MM.1S (cell line): ENCODE data around the gene BCL2L1.

ENCODE experiments used
- EZH2 ChIP-seq: fragments of 300-600 bp; sonication (generic); optimal IDR thresholded peaks from 2 replicates; pipeline ENCODE3; 2017; ENCODE audit warnings: low read depth, mild to moderate bottlenecking, antibody characterized with exemption, low read length, mixed read lengths
- TF ChIP-seq, protein P1 (sequence below): fragments of 300-600 bp; sonication (generic); IDR thresholded peaks from 2 replicates; pipeline ENCODE4 v1.5.1; 2016; ENCODE audit warnings: antibody characterized with exemption, low read length, mixed read lengths

DNA sequence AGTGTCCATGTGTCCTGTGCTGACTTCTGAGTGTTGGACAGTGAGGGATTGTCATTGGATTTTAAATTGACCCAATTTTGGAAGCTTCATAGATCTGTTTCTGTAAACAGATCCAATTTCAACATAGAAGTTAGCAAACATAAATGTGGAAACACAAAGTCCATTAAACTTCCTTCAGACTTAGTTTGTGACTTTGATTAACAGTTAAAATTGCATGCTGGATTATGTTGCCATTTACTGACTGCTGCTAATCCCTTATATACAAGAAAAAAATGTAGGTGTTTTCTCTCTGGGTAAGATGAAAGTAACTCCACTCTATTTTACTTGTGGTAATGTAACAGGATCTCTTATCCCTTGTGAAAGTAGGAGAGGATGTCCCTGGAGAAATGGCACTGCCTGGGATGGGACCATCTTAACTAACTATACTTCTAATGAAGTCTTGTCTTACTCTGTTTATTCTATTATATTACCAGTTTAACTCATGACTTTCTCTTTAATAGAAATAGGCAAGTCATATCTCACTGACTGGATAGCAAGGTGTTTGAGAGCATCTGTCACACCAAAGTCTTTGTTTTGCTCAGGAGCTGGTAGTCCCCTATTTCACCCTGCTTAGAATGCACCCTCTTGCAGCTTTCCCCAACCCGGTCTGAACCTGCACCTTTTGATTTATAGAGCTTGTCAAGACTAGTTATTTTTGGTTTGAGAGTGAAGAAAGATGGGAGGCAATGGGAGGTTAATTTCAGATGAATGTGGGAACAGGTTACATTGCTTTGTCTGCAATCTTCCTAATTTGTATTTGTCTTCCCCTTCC lies 23.6 kb upstream of the BCL2L1 start:
- TF ChIP-seq, protein P1, sequence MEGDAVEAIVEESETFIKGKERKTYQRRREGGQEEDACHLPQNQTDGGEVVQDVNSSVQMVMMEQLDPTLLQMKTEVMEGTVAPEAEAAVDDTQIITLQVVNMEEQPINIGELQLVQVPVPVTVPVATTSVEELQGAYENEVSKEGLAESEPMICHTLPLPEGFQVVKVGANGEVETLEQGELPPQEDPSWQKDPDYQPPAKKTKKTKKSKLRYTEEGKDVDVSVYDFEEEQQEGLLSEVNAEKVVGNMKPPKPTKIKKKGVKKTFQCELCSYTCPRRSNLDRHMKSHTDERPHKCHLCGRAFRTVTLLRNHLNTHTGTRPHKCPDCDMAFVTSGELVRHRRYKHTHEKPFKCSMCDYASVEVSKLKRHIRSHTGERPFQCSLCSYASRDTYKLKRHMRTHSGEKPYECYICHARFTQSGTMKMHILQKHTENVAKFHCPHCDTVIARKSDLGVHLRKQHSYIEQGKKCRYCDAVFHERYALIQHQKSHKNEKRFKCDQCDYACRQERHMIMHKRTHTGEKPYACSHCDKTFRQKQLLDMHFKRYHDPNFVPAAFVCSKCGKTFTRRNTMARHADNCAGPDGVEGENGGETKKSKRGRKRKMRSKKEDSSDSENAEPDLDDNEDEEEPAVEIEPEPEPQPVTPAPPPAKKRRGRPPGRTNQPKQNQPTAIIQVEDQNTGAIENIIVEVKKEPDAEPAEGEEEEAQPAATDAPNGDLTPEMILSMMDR, result no peak
- no peak for TF ChIP-seq EZH2
